ENCODE results near the gene CEACAM1. TPM values are rescaled to one million over a fixed set of nuclear protein-coding genes. Genes with fewer than 3 reads are reported as not detected.
"Not testable (repeated sequence)": the region's sequence is repeated elsewhere in the genome, so short reads cannot be mapped to it uniquely, and the experiment has no call there.

Gene CEACAM1
- total RNA-seq, 2 experiments from 2014 or later, result 38.2 to 43.0 TPM

DNA sequence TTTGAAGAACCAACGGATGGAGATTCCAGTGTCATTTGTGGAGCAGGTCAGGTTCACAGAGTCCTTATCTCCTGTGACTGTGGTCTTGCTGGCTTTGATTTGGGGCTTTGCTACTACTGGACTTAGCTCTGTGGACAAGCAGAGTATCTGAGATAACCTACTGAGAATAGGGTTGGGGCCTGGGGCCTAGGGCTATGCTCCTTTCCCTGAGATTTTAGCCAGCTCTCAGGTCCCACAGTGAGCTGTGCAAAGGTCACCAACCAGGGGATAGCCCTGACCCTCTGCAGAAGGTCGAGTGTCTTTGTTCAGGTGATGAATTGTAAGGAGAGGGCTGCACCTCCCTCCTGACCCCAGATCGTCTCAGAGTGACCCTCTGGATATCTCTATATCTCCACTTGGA is 9.2 kb downstream of the CEACAM1 start:
- Mint-ChIP-seq H3K4me3 (no peak overlapping the region), H3K27ac (no peak overlapping the region), H3K27me3 (no peaks in the 10 kb centered on the region), H3K4me1 (peaks cover 35% of the 10 kb centered on the region), H3K36me3 (ENCODE audit: low read depth) (peaks cover 77% of the 10 kb centered on the region), H3K9me3 (no peaks in the 10 kb centered on the region)
- ChIA-PET POLR2A (interaction anchor here (0.7 kb wide), 1 partner anchor 16 kb away, joined by 4 read pairs; no protein-coding TSS in a partner anchor), CTCF (interaction anchor here (1.8 to 3.3 kb wide), 2 partner anchors 10 to 80 kb away, joined by 5 to 20 read pairs; partner anchors contain the start of gene CEACAM1)
- DNase-seq, result no peak

DNA sequence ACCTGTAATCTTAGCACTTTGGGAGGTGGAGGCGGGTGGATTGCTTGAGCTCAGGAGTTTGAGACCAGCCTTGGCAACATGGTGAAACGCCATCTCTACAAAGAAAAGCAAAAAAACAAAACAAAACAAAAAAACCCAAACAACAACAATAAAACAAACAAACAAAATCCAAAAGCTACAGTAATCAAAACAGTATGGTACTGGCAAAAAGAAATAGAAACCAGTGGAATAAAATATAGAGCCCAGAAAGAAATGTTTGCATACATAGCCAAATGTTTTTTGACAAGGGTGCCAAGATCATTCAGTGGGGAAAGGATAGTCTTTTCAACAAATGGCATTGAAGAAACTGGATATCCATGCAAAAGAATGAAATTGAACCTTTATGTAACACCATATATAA is 11.5 kb downstream of the CEACAM1 start:
- Mint-ChIP-seq H3K4me1 (peaks cover 45% of the 10 kb centered on the region), H3K4me3 (no peak overlapping the region), H3K27me3 (no peaks in the 10 kb centered on the region), H3K9me3 (no peaks in the 10 kb centered on the region), H3K36me3 (ENCODE audit: low read depth) (peaks cover 78% of the 10 kb centered on the region), H3K27ac (no peak overlapping the region)
- DNase-seq, result no peak
- CTCF ChIA-PET, result interaction anchor here (0.7 to 3.3 kb wide), 2 partner anchors 12 to 67 kb away, joined by 3 to 20 read pairs; partner anchors contain the start of gene CEACAM1
- POLR2A ChIA-PET, result interaction anchor here (1.2 to 1.8 kb wide), 2 partner anchors 11 to 15 kb away, joined by 3 to 7 read pairs; partner anchors contain the start of gene CEACAM1

DNA sequence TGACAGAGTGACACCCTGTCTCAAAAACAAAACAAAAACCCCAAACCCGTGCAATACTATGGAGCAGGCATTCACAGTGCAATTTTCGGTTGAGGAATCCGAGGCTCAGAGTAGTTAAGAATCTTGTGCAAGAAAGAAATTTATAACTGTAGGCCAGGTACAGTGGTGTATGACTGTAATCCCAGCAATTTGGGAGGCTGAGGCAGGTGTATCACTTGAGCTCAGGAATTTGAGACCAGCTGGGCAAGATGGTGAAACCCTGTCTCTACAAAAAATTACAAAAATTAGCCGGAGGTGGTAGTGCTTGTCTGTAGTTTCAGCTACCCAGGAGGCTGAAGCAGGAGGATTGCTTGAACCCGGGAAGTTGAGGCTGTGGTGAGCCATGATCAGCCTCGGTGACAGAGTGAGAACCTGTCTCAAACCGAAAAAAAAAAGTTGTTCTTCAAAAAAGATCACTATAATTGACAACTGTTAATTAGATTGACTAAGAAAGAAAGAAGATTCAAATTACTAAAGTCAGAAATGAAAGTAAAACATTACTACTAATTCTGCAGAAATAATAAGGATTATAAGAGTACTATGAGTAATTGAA is 12.9 kb downstream of the CEACAM1 start:
- peaks cover 78% of the 10 kb centered on the region for H3K36me3 Mint-ChIP-seq (ENCODE audit: low read depth)
- peak overlapping the region; percentile 68 for H3K27ac Mint-ChIP-seq
- POLR2A ChIA-PET, result interaction anchor here (1.0 to 2.4 kb wide), 5 partner anchors 13 to 92 kb away, joined by 3 to 7 read pairs (median 5); partner anchors contain the start of gene CEACAM1
- CTCF ChIA-PET, result interaction anchor here (1.1 to 1.4 kb wide), 6 partner anchors 13 to 77 kb away, joined by 3 to 5 read pairs (median 4); partner anchors contain the start of gene CEACAM1
- no peak overlapping the region for H3K4me3 Mint-ChIP-seq
- peaks cover 52% of the 10 kb centered on the region for H3K4me1 Mint-ChIP-seq
- H3K9me3 Mint-ChIP-seq, result peaks cover 3% of the 10 kb centered on the region
- no peaks in the 10 kb centered on the region for H3K27me3 Mint-ChIP-seq
- no peak for DNase-seq

DNA sequence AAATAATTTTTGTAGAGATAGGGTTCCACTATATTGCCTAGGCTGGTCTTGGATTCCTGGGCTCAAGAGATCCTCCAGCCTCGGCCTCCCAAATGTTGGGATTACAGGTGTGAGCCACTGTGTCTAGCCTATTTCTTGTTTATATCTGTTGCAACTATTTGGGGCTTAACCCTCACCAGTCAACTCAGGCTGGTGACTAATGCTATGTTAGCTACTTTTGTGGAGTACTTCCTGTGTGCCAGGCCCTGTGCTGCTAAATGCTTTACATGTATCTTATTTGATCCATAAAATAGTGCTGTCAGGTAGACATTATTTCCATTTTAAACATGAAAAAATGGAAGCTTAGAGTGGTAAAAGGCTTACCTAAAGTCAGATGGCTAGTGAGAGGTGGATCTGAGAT is 13.8 kb downstream of the CEACAM1 start:
- DNase-seq, result peak; percentile 35
- H3K27ac Mint-ChIP-seq, result peak overlapping the region; percentile 45
- ChIA-PET CTCF (interaction anchor here (1.1 to 1.4 kb wide), 5 partner anchors 14 to 76 kb away, joined by 3 to 5 read pairs (median 5); partner anchors contain the start of gene CEACAM1), POLR2A (interaction anchor here (1.0 to 2.4 kb wide), 5 partner anchors 13 to 91 kb away, joined by 3 to 7 read pairs (median 5); partner anchors contain the start of gene CEACAM1)
- peaks cover 76% of the 10 kb centered on the region for H3K36me3 Mint-ChIP-seq (ENCODE audit: low read depth)
- no peaks in the 10 kb centered on the region for H3K27me3 Mint-ChIP-seq
- no peak overlapping the region for H3K4me3 Mint-ChIP-seq
- H3K4me1 Mint-ChIP-seq, result peaks cover 52% of the 10 kb centered on the region
- peaks cover 3% of the 10 kb centered on the region for H3K9me3 Mint-ChIP-seq

DNA sequence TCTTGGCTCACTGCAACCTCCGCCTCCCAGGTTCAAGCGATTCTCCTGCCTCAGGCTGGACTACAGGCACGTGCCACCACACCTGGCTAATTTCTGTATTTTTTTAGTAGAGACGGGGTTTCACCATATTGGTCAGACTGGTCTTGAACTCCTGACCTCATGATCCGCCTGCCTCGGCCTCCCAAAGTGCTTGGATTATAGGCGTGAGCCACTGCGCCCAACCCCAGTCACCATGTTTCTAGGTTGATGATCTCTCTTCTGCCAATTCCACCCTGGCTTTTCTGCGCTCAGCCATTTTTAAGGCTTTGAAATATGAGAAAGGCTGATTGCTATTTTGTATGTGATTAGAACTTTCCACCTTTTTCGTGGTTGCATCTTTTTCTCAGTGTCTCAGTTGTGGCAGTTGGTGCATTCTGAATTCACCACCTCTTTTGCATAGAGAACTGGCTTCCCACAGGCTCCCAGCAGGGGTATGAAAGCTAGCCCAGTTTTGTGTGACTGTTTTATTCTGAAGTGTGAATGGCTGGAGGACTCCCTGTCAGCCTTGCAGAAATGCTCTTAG is 15.5 kb downstream of the CEACAM1 start:
- no peak for DNase-seq
- Mint-ChIP-seq H3K27ac (no peak overlapping the region), H3K9me3 (peaks cover 3% of the 10 kb centered on the region), H3K4me1 (peaks cover 55% of the 10 kb centered on the region), H3K4me3 (no peak overlapping the region), H3K36me3 (ENCODE audit: low read depth) (peaks cover 78% of the 10 kb centered on the region), H3K27me3 (no peaks in the 10 kb centered on the region)
- ChIA-PET POLR2A (no interaction called here), CTCF (no interaction called here)

DNA sequence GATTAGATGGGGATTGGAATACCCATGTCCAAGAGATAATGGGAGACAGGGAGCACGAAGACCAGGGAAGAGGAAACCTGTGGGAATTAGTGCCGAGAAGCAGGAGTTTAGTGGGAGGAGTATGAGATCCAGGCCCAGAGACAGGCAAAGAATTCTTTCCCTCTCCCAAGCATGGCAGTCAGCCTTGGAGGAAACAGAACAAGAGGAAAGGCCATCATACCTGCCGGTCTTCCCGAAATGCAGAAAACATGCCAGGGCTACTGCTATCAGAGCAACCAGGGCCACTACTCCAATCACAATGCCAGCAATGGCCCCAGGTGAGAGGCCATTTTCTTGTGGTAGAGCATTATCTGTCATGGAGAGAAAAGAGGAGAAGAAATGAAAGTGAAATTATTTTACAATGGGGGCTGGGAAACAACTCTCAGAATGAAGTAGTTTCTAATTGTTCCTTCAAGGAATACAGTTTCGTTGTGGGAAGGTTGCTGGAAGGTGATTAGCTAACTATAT is 16.1 kb downstream of the CEACAM1 start:
- POLR2A ChIA-PET, result no interaction called here
- Mint-ChIP-seq H3K27ac (no peak overlapping the region), H3K36me3 (ENCODE audit: low read depth) (peaks cover 72% of the 10 kb centered on the region)

DNA sequence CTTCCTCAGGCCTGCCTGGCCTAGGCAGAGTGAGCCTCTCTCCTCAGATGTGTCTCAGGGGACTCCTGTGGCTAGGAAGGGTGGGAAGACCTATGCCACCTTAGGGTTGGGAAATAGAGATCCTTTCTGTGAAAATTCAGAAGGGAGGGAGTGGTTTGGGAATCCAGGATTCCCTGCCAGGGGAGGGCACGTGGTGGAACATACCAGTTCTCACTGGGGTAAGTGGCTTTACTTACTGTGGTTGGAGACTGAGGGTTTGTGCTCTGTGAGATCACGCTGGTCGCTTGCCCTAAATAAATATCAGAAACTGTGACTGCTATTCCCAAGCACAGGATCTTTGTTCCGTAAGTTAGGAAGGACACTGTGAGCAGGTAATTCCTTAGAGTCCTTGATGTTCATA is 16.9 kb downstream of the CEACAM1 start:
- Mint-ChIP-seq H3K27ac (no peak overlapping the region), H3K4me3 (no peak overlapping the region), H3K4me1 (peaks cover 55% of the 10 kb centered on the region), H3K27me3 (no peaks in the 10 kb centered on the region), H3K9me3 (peaks cover 3% of the 10 kb centered on the region), H3K36me3 (ENCODE audit: low read depth) (peaks cover 63% of the 10 kb centered on the region)
- no peak for DNase-seq
- CTCF ChIA-PET, result no interaction called here
- POLR2A ChIA-PET, result no interaction called here

More for the DNA sequence above, 16.1 kb downstream of the CEACAM1 start:
- no peak overlapping the region for H3K4me3 Mint-ChIP-seq
- no peak for DNase-seq
- CTCF ChIA-PET, result no interaction called here
- peaks cover 55% of the 10 kb centered on the region for H3K4me1 Mint-ChIP-seq
- peaks cover 3% of the 10 kb centered on the region for H3K9me3 Mint-ChIP-seq
- no peaks in the 10 kb centered on the region for H3K27me3 Mint-ChIP-seq

DNA sequence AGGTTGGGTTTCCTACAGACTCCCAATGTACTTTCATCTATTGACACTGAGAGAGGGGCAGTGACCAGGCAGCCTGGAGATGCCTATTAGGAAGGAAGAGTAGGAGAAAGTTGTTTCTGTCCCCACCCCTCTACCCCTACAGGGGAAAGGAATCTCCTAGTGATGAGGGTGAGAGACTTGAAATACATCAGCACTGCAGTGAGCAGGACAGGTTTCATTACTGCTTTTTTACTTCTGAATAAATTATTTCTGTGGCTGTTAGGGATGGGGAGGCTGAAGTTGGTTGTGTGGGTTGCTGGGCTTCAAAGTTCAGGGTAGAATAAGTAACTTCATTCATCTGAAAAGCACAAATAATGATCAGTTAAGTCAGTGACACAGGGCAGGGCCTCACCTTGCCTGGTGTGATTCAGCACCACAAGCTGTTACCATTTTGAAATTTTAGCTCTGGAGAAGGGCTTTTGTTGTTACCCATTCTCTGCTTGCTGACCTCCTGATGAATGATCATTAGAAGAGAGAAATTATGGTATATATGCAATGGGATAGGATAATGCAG is 19.3 kb downstream of the CEACAM1 start:
- H3K27me3 Mint-ChIP-seq, result no peaks in the 10 kb centered on the region
- DNase-seq, result no peak
- no peak overlapping the region for H3K27ac Mint-ChIP-seq
- H3K4me1 Mint-ChIP-seq, result peaks cover 48% of the 10 kb centered on the region
- ChIA-PET CTCF (interaction anchor here (2.5 kb wide), 1 partner anchor 20 kb away, joined by 6 read pairs; the partner anchor contains the start of gene CEACAM1), POLR2A (no interaction called here)
- peaks cover 3% of the 10 kb centered on the region for H3K9me3 Mint-ChIP-seq
- no peak overlapping the region for H3K4me3 Mint-ChIP-seq
- H3K36me3 Mint-ChIP-seq (ENCODE audit: low read depth), result peaks cover 60% of the 10 kb centered on the region

DNA sequence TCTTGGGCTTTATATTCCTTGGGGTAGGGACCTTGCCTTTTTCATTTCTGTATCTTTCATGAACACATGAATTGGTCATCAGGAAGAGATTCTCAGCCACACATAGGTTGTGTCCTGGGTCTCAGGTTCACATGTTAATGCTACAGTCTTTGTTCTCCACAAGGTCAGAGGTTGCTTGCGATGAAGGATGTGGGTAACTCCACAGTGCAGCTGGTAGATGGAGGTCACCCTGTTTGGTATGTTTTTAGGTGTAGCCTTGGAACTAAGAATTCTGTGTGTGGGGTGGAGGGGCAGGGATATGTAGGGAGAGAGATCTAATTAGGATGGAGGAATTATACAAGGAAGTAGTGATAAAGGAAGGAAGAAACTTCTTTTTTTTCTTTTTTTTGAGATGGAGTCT is 23.2 kb downstream of the CEACAM1 start:
- Mint-ChIP-seq H3K36me3 (ENCODE audit: low read depth) (peaks cover 33% of the 10 kb centered on the region), H3K4me3 (no peak overlapping the region), H3K9me3 (no peaks in the 10 kb centered on the region), H3K27ac (no peak overlapping the region), H3K4me1 (peaks cover 44% of the 10 kb centered on the region), H3K27me3 (no peaks in the 10 kb centered on the region)
- ChIA-PET CTCF (no interaction called here), POLR2A (no interaction called here)
- no peak for DNase-seq

DNA sequence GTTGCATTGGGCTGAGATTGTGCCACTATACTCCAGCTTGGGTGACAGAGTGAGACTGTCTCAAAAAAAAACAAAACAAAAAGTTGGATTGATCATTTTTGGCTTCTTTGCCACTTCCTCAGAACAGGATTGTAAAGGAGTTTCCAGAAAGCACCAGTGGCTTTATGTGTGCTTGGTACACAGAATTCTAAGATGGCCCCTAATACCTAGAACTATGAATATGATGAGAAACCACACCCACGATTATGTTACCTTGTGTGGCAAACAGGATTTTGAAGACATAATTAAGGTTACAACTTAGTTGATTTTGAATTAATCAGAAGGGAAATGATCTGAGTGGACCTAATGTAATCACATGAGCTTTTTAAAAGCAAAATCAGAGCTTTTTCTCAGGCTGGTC is 26.5 kb downstream of the CEACAM1 start:
- Mint-ChIP-seq H3K4me3 (peak overlapping the region; percentile 26), H3K9me3 (no peaks in the 10 kb centered on the region), H3K4me1 (peaks cover 65% of the 10 kb centered on the region), H3K27ac (peak overlapping the region; percentile 77), H3K36me3 (ENCODE audit: low read depth) (peaks cover 25% of the 10 kb centered on the region), H3K27me3 (no peaks in the 10 kb centered on the region)
- no peak for DNase-seq
- CTCF ChIA-PET, result interaction anchor here (1.2 to 1.5 kb wide), 3 partner anchors 13 to 52 kb away, joined by 3 to 8 read pairs (median 6); partner anchors contain the start of gene CEACAM1
- POLR2A ChIA-PET, result interaction anchor here (1.0 to 2.6 kb wide), 8 partner anchors 10 to 47 kb away, joined by 3 to 9 read pairs (median 4); partner anchors contain the start of gene CEACAM1

DNA sequence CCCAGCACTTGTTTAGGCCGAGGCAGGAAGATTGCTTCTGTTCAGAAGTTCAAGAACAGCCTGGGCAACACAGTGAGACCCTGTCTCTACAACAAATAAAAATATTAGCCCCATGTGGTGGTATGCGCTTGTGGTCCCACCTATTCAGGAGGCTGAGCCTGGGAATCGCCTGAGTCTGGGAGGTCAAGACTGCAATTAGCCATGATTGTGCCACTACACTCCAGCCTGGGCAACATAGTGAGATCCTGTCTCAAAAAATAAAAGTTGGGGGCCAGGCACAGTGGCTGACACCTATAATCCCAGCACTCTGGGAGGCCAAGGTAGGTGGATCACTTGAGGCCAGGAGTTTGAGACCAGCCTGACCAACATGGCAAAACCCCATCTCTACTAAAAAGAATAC is 27.0 kb downstream of the CEACAM1 start:
- ChIA-PET CTCF (interaction anchor here (1.3 to 1.5 kb wide), 2 partner anchors 14 to 51 kb away, joined by 3 to 6 read pairs; no protein-coding TSS in a partner anchor), POLR2A (interaction anchor here (1.0 to 2.6 kb wide), 8 partner anchors 9 to 46 kb away, joined by 3 to 9 read pairs (median 4); partner anchors contain the start of gene CEACAM1)
- H3K4me3 Mint-ChIP-seq, DNase-seq, H3K9me3 Mint-ChIP-seq, H3K27me3 Mint-ChIP-seq: not testable (repeated sequence)
- Mint-ChIP-seq H3K36me3 (ENCODE audit: low read depth) (peaks cover 26% of the 10 kb centered on the region), H3K27ac (peak overlapping the region; percentile 77), H3K4me1 (peaks cover 70% of the 10 kb centered on the region)

DNA sequence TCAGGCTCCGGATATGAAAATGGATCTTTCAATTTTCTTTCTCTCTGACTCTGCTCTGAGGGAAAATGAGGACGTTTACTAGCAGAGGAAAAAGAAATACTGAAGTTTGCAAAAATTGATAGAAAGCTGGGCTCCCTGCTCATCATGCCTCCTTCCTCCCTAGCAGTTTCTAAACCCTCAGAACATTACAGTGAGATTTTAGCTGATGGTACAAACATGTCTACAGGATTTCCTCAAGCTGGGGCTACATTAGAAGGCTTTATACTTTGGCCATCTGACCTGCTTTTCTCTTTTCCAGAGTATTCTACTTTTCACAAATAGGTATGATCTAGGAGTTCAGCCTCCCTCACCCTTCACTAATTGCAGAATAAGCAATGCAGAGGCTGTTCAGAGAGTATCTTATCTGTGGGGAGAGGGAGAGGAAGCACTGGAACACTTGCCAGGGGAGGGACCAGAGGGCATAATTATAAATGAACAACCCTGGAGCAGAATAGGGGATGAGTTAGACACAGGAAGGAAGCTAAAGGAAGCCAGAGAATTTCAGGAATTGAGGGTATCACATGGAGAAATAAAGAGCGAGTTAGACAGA is 30.0 kb downstream of the CEACAM1 start:
- CTCF ChIA-PET, result interaction anchor here (1.2 to 3.1 kb wide), 5 partner anchors 30 to 108 kb away, joined by 4 to 11 read pairs (median 5); partner anchors contain the start of gene CEACAM1

More for the DNA sequence above, 30.0 kb downstream of the CEACAM1 start:
- Mint-ChIP-seq H3K9me3 (no peaks in the 10 kb centered on the region), H3K4me3 (no peak overlapping the region), H3K27ac (peak overlapping the region; percentile 57), H3K4me1 (peaks cover 66% of the 10 kb centered on the region), H3K27me3 (no peaks in the 10 kb centered on the region), H3K36me3 (ENCODE audit: low read depth) (peaks cover 12% of the 10 kb centered on the region)
- POLR2A ChIA-PET, result interaction anchor here (1.5 to 1.9 kb wide), 3 partner anchors 10 to 30 kb away, joined by 6 to 7 read pairs (median 6); partner anchors contain the start of gene CEACAM1
- no peak for DNase-seq
